ENCODE results near the gene KLHL13. TPM values are rescaled to one million over a fixed set of nuclear protein-coding genes. Genes with fewer than 3 reads are reported as not detected.
"Not testable (repeated sequence)": the region's sequence is repeated elsewhere in the genome, so short reads cannot be mapped to it uniquely, and the experiment has no call there.

KLHL13 gene
- total RNA-seq, 1 donor from 2014 or later: 0.25 TPM

GRCh38 chrX:117995378-117995777 lies 121.2 kb downstream of the KLHL13 start:
- intact Hi-C loops (cut with micrococcal nuclease): no loop called here

GRCh38 chrX:117992192-117992723 lies 124.4 kb downstream of the KLHL13 start:
- intact Hi-C loops (cut with micrococcal nuclease): no loop called here

DNA sequence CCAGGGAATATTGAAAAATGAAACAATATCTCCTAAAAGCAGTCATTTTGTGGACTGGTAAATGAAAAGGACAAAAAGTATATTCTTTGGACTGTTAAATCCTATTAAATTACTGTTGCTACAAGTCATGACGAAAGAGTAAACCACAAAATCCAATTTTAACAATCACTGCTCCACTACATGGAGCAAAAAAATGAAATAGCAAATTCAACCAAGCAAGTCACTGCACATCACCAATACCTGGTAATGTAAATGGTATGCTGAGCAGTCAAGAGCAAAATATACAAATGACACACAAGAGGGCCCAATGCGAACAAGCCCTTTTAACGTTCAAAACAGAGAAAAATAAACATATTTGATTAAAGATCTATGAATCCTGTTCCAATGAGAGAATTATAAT lies 126.2 kb downstream of the KLHL13 start:
- intact Hi-C loops (cut with micrococcal nuclease): no loop called here

DNA sequence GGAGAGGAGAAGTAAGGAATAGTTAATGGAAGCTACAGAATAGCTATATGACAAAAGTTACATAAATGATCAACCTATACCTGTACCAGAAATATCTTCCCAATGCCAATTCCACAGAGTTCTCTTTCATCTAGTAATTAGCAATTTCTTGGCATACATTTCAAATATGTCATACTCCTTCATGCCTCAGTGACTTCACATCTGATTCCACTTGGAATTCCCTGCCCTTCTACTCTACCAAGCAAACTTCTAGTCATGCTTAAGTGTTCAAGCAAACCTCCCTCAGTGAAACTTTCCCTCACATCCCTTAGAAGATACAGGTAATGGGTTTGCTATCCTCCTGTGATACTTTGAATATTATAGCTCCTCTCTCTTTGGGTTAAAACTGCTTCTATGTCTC lies 127.1 kb downstream of the KLHL13 start:
- intact Hi-C loops (cut with micrococcal nuclease): no loop called here

DNA sequence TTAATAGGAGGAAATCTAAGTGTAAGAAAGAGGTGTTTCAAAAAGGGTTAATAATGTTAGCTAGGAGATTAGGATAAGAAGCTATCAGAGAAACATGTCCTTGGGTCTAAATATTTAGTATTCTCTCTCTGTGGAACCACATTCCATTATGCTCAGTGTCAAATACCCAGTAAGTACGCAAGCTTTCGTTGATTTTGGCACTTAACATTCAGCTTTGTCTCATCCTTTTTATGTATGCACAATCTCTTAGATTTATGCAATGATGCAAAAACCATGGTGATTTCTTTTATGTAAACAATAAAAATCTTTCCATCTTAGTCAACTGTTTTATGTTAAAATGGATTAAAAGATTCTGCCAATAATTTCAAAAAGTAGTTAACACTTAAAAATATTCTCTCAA lies 129.2 kb downstream of the KLHL13 start:
- intact Hi-C loops (cut with micrococcal nuclease): no loop called here

- intact Hi-C loops (cut with micrococcal nuclease): no loop called here
These were observed 131.4 kb downstream of the KLHL13 start for GRCh38 chrX:117985241-117985640.

DNA sequence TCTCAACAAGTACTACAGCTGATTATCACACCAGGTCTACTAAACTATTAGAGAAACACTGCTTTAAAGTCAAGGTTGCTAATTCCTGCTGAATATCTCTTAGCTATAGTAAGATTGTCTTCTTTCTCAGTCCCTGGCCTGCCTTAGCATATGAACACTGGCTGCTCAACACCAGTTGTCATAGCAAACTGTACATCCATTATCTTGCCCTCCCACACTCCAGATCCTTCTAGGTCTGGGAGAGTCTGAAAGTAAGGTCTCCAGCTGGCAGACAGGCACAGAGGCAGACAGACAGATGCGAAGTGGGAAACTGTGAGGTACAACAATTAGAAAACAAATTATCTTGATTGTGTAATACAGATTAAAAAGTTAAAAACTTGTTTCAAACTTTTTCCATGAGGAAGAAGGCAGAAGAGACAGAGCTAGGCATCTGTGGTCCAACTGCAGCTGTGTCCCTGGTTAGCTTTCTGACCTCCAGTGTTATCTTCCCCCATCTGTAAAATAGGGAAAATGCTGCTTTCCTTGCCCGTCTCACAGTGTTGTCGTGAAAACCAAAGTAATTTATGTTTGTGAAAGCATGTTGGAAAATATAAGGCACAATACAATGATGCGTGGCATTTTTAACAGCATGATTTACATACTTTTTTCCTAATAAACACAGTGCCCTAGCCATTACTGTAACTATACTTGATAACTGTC lies 133.8 kb downstream of the KLHL13 start:
- intact Hi-C loops (cut with micrococcal nuclease): no loop called here

GRCh38 chrX:117978402-117978801 lies 138.2 kb downstream of the KLHL13 start:
- intact Hi-C loops (cut with micrococcal nuclease): no loop called here

DNA sequence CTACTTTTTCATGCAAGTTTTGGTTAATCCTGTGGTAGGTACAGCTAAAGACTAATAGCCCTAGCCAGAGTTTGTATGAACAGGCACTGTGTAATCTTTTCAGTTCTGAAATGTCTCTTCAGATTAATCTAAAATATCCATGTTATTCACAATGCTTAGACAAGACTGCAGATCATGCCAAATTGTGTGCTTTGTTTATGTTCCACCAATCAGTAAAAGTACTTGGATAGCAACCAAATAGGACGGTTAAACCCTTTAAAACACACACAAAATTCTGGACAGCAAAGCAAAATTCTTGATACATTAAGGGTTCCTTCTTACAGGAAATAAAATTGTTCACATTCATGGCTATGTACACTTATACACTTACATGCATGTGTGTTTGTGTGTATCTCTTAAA lies 139.1 kb downstream of the KLHL13 start:
- intact Hi-C loops (cut with micrococcal nuclease): no loop called here

- intact Hi-C loops (cut with micrococcal nuclease): no loop called here
These were observed 143.4 kb downstream of the KLHL13 start for GRCh38 chrX:117973110-117973807.

DNA sequence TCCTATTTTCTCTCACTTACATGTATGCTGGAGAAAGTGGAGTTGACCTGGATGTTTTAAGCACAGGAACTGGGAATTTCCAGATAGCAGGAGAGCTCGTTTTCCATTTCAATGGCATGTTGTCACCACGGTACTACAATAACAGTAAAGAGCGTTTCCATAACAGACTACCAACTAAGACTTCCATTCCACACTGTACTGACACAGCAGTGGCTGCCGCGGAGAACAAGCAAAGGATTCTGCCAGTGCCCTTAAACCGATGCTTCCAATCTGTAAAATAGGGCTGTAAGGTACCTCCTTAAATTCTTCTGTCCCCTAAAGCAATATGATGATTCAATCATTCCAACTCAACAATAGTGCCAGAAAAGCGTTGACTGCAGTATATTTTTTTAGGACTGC lies 143.9 kb downstream of the KLHL13 start:
- intact Hi-C loops (cut with micrococcal nuclease): no loop called here

DNA sequence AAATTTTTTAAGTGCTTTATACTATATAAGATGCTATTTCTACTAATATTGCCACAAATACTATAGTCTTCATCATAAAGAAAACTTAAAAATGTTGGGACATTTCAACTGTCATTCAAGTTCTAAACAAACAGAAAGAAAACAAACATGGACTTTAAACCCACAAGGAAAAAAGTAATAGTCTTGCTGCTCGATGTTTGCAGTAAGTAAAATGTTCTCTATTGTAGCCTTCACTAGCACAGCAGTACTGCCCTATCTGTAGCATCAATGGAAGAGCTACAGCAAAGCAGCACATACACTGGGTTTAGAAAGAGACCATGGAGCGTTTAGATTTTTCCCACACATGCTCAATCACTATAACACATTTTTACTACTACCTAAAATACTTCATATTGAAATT lies 146.8 kb downstream of the KLHL13 start:
- intact Hi-C loops (cut with micrococcal nuclease): no loop called here

DNA sequence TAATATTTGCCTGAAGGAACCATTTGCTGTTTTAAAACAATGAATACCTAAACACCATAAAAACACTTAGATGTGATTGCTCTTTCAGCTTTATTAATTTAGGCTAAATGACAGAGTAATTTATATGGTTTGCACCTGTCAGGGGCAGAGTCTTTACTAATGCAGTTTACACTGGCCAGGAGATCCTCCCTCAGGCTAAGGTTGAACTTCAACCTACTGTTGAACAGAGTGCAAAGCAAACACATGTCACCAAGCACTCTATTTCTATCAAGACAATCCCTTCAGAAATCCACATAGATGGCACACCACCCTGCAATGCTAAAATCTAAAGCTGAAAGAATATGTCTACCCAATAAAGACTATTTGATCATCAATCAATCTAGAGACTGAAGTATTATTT lies 147.3 kb downstream of the KLHL13 start:
- intact Hi-C loops (cut with micrococcal nuclease): no loop called here

GRCh38 chrX:117959045-117959444 lies 157.6 kb downstream of the KLHL13 start:
- intact Hi-C loops (cut with micrococcal nuclease): no loop called here

DNA sequence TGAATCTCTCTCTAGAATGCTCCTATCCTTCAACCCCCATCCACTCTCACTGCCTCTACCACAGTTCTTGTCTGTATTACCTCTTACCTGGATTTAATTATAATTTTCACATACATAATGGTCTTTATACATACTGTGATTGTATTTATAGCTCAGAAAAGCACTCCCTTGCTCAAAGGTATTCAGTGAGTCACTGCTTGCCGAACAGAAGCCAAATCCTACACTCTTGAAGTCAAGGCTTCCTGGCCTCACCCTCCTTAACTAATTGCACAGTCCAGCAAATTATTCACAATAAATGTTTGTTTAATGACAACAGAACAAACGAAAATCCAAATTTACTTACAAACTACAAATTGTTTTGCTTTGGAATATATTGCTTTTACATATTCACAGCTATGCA lies 159.5 kb downstream of the KLHL13 start:
- intact Hi-C loops (cut with micrococcal nuclease): no loop called here

- intact Hi-C loops (cut with micrococcal nuclease): not testable (repeated sequence)
These were observed 177.3 kb downstream of the KLHL13 start for GRCh38 chrX:117939296-117939695.

DNA sequence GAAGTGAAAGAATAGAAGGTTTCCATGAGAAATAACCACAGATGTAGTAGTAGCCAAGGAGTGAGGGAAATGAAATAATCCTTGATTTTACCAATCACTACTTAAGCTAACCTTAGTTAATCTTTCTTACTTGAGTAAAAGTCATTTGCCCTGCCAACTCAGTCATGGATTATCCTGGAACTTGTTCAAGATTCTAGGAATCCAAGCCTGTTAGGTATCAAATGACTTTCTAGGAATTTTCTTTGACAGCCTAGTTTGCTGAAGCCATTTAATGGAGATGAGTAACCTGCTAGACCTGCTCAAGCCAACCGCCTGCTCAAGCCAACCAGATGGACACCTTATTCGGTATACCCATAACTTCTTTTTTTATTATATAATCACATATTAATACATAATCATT lies 180.5 kb downstream of the KLHL13 start:
- intact Hi-C loops (cut with micrococcal nuclease): no loop called here

GRCh38 chrX:117930116-117930515 lies 186.5 kb downstream of the KLHL13 start:
- intact Hi-C loops (cut with micrococcal nuclease): not testable (repeated sequence)

DNA sequence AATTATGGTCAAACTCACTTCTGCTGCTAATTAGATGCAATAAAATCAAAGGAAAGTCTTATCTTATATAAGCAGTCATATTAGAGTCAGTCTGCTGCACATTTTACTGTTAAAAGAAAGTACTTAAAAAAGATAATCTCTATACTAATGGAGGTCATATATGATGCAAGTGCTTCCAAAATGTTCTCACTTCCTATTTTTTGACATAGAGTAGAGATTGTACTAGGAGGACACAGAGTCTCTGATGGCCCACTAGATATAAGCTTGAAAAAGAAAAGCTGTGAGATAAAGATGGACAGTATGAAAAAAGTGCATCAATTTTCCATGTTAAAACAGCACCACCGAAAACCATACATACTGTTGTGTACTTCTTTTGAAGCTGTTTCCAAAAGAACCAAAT lies 196.9 kb downstream of the KLHL13 start:
- intact Hi-C loops (cut with micrococcal nuclease): no loop called here

DNA sequence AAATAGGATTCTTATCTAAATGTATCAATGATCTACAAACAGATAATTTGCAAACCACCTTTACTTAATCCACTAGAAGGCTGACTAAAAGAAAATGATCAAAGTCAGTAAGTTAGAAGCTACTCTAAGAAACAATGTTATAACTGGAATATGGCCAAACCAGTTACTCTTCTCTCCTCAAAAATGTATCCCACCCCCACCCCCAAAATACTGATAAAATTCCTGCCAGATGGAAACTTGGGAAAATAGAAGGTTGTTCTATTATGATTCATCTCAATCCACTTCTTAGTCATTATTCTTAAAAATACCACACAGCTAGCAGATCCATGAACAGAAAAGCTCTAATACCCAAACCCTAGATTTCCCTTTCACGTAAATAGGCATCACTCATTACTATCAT lies 206.4 kb downstream of the KLHL13 start:
- intact Hi-C loops (cut with micrococcal nuclease): no loop called here

DNA sequence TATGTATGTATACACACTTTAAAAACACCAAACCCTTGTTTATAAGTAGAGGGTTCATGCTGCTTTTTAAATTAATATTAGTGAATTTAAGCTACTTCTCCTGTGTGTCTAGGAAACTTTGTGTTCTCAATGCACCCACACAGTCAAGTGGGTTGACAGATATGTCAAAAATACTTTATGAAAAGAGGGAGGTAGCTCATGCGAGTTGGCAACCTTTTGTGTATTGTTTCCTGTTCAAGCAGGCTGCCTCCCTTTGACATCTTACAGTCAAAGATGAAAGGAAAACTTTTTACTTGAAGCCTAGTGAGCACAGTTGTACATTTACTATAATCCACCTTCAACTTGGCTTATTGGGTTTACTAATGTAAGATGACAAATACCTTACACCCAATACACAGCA lies 218.4 kb downstream of the KLHL13 start:
- intact Hi-C loops (cut with micrococcal nuclease): no loop called here

DNA sequence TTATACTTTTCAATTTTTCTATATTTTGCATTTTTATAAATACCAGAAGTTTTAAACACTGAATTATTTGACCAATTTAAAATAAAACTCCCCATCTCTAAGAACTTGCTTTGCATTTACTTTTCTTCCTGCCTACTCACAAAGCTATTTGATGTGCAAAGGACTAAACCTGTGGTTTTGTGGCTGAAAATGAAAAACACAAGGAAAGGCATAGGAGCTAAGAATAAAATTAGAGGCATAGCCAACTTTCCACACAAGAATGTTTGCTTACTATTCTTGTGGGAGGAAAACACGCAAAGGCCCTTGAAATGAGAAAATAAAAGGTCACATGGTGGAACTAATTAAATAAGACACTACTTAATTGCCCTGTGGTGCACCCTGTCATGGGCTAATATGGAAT lies 221.2 kb downstream of the KLHL13 start:
- intact Hi-C loops (cut with micrococcal nuclease): no loop called here

- intact Hi-C loops (cut with micrococcal nuclease): no loop called here
These were observed 224.1 kb downstream of the KLHL13 start for GRCh38 chrX:117892469-117892868.
